ENCODE measurements around the gene AKAP6.
A peak's percentile ranks its signal among the peaks of the same experiment; 100 is the strongest.

The AKAP6 gene

GRCh38 chr14:32683679-32684078, 354.6 kb downstream of the AKAP6 start:
- DNase-seq = no peak

- DNase-seq = no peak
Measured at GRCh38 chr14:32688941-32689340, 359.8 kb downstream of the AKAP6 start.

- no peak for DNase-seq
Measured at GRCh38 chr14:32692441-32692840, 363.3 kb downstream of the AKAP6 start.

- no peak for DNase-seq
Measured at GRCh38 chr14:32693114-32693513, 364.0 kb downstream of the AKAP6 start.

- DNase-seq = no peak
Measured at GRCh38 chr14:32694795-32695449, 365.8 kb downstream of the AKAP6 start.

- DNase-seq = no peak
Measured at GRCh38 chr14:32696325-32697091, 367.4 kb downstream of the AKAP6 start.

- no peak for DNase-seq
Measured at GRCh38 chr14:32697114-32697513, 368.0 kb downstream of the AKAP6 start.

- no peak for DNase-seq
Measured at GRCh38 chr14:32697704-32698103, 368.6 kb downstream of the AKAP6 start.

- DNase-seq = no peak
Measured at GRCh38 chr14:32698831-32699230, 369.7 kb downstream of the AKAP6 start.

GRCh38 chr14:32701475-32701874, 372.4 kb downstream of the AKAP6 start:
- DNase-seq = no peak

GRCh38 chr14:32702088-32702487, 373.0 kb downstream of the AKAP6 start:
- DNase-seq = no peak

GRCh38 chr14:32702562-32702961, 373.5 kb downstream of the AKAP6 start:
- peak; percentile 2 for DNase-seq

GRCh38 chr14:32703183-32703621, 374.1 kb downstream of the AKAP6 start:
- DNase-seq = no peak

- no peak for DNase-seq
Measured at GRCh38 chr14:32706721-32707519, 377.8 kb downstream of the AKAP6 start.

- DNase-seq = no peak
Measured at GRCh38 chr14:32707742-32708500, 378.8 kb downstream of the AKAP6 start.

GRCh38 chr14:32709027-32709426, 379.9 kb downstream of the AKAP6 start:
- DNase-seq = no peak

- no peak for DNase-seq
Measured at GRCh38 chr14:32710231-32710671, 381.2 kb downstream of the AKAP6 start.

GRCh38 chr14:32710731-32711680, 381.9 kb downstream of the AKAP6 start:
- no peak for DNase-seq

GRCh38 chr14:32713856-32714255, 384.8 kb downstream of the AKAP6 start:
- no peak for DNase-seq

GRCh38 chr14:32719601-32720000, 390.5 kb downstream of the AKAP6 start:
- no peak for DNase-seq

GRCh38 chr14:32720927-32721326, 391.8 kb downstream of the AKAP6 start:
- DNase-seq = no peak

Data from activated naive CD4-positive, alpha-beta T cell treated with Interleukin-2 at 50 U/mL for 16 hours (primary cell).